ENCODE data around the gene ADAM21.

- TF ChIP-seq CTCF (conservative IDR thresholded peaks at IDR 0.05; ENCODE audit: low read length) (no peak), EZH2phosphoT487 (IDR thresholded peaks at IDR 0.05; ENCODE audit: borderline replicate concordance) (no peak)
Measured at GRCh38 chr14:70407621-70408020, 44.4 kb upstream of the ADAM21 start.
